SH-SY5Y (cell line): ENCODE measurements around the gene DHH.

Source experiments
- GATA2 ChIP-seq: IDR thresholded peaks from 2 replicates; pipeline ENCODE4 v1.6.1; 2011; ENCODE audit warnings: mild to moderate bottlenecking, low read depth, low read length
- GATA3 ChIP-seq: IDR thresholded peaks from 2 replicates; pipeline ENCODE4 v1.6.1; 2011; ENCODE audit warnings: low read depth, mild to moderate bottlenecking, low read length, moderate library complexity

DNA sequence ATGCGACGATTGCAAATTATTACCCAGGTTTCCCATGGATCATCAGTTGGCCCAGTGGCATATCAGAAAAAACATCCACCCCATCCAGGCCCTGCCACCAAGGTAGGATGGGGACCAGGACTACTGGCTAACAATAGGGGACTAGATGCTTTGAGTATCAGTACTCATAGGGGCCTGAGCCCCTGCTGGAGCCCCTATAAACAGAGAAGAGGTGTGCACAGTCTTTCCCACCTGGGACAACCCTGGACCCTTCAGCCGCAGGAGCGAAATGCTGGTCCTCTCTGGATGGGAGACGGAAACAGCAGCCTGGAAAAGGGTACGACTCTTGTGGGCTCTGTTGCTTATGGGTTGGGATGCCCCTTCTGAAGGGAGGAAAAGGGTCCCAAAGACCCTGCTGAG, 5.7 kb downstream of the DHH start:
- no peak for TF ChIP-seq GATA3
- TF ChIP-seq GATA2: no peak
